B cell (primary cell): Measurements from ENCODE around the gene ADAMTS17. TPM values are rescaled to one million over a fixed set of nuclear protein-coding genes. Genes with fewer than 3 reads are reported as not detected.

Experiments
- ATAC-seq: fragments of 200-7000 bp; cut with Tn5 transposase; one replicate; pipeline ENCODE4 v1.10.0; 2021; ENCODE audit warnings: low read depth, mild to moderate bottlenecking, moderate number of reproducible peaks, moderate library complexity
- CTCF ChIA-PET: fragments of 350-600 bp; sonication (Branson Sonifier 250); formaldehyde crosslinking; loops from one replicate; lab custom pipeline; 2021; ENCODE audit warnings: antibody characterized with exemption, inconsistent platforms; lab: Charles Lee
- POLR2A ChIA-PET: fragments of 350-600 bp; sonication (Branson Sonifier 250); formaldehyde crosslinking; loops from one replicate; lab custom pipeline; 2021; ENCODE audit warnings: antibody characterized with exemption; lab: Charles Lee
- DNase-seq: peaks from one replicate; pipeline ENCODE4 v3.0.0; 2013
- H2AFZ ChIP-seq: 2 replicates; pipeline ENCODE4 v1.6.1; 2012; ENCODE audit warnings: mild to moderate bottlenecking, low read depth, low read length; ENCODE audit not compliant: insufficient read depth, poor library complexity, severe bottlenecking
- H3K27ac ChIP-seq, 2 donors: 1 replicate in 1 of 2; 2 replicates in 1 of 2; pipeline ENCODE4 v1.5.1; 2012 to 2013; ENCODE audit warnings: low read length in 2 of 2, mild to moderate bottlenecking in 2 of 2, moderate library complexity in 1 of 2
- H3K27me3 ChIP-seq, 4 experiments: fragments of 200-600 bp in 1 of 4; sonication (generic) in 1 of 4; replicated peaks in 1 of 4; 1 replicate in 2 of 4; 2 replicates in 2 of 4; pipeline versions ENCODE4 v1.6.1 to v1.7.0; 2013 to 2016; ENCODE audit warnings: low read length in 3 of 4, mild to moderate bottlenecking in 2 of 4, mixed read lengths in 1 of 4, moderate library complexity in 1 of 4; ENCODE audit not compliant: insufficient read depth in 4 of 4, control insufficient read depth in 3 of 4; ENCODE audit errors: control extremely low read depth in 1 of 4
- H3K36me3 ChIP-seq, 2 experiments: replicated peaks in 1 of 2; 1 replicate in 1 of 2; 2 replicates in 1 of 2; pipeline versions ENCODE4 v1.6.1 to v1.7.1; 2013; ENCODE audit warnings: low read length in 1 of 2; ENCODE audit not compliant: insufficient read depth in 2 of 2, control insufficient read depth in 1 of 2; ENCODE audit errors: control extremely low read depth in 1 of 2, extremely low read depth in 1 of 2
- H3K4me1 ChIP-seq, 2 donors: fragments of 200-600 bp in 1 of 2; sonication (generic) in 1 of 2; 1 replicate in 1 of 2; 2 replicates in 1 of 2; pipeline versions ENCODE4 v1.5.1 to v1.6.1; 2013 to 2017; ENCODE audit warnings: low read length in 2 of 2; ENCODE audit not compliant: control insufficient read depth in 2 of 2, insufficient read depth in 2 of 2
- H3K4me2 ChIP-seq: replicated peaks from 2 replicates; pipeline ENCODE3; 2012; ENCODE audit warnings: mild to moderate bottlenecking, low read depth, low read length; ENCODE audit not compliant: poor library complexity, severe bottlenecking
- H3K4me3 ChIP-seq, 5 experiments: fragments of 200-600 bp in 1 of 5; sonication (generic) in 1 of 5; 1 replicate in 3 of 5; 2 replicates in 2 of 5; pipeline versions ENCODE4 v1.5.1 to v1.7.0; 2011 to 2016; ENCODE audit warnings: low read length in 4 of 5, mild to moderate bottlenecking in 4 of 5, low read depth in 2 of 5, control low read depth in 1 of 5, moderate library complexity in 1 of 5; ENCODE audit not compliant: insufficient read depth in 1 of 5; ENCODE audit errors: control extremely low read depth in 1 of 5, extremely low read depth in 1 of 5
- H3K79me2 ChIP-seq: fragments of 200-600 bp; sonication (generic); one replicate; pipeline ENCODE4 v1.6.0; 2016; ENCODE audit warnings: low read length; ENCODE audit not compliant: control insufficient read depth, insufficient read depth
- H3K9ac ChIP-seq: fragments of 200-600 bp; sonication (generic); 2 replicates; pipeline ENCODE4 v1.6.1; 2017; ENCODE audit warnings: mild to moderate bottlenecking, low read length, moderate library complexity
- H3K9me3 ChIP-seq, 3 donors: one replicate each; pipeline versions ENCODE4 v1.6.1 to v1.7.1; 2013; ENCODE audit warnings: low read length in 2 of 3; ENCODE audit not compliant: control insufficient read depth in 2 of 3, insufficient read depth in 1 of 3; ENCODE audit errors: control extremely low read depth in 1 of 3
- H4K20me1 ChIP-seq: 2 replicates; pipeline ENCODE4 v1.6.0; 2012; ENCODE audit warnings: mild to moderate bottlenecking, low read length; ENCODE audit not compliant: insufficient read depth, control insufficient read depth, poor library complexity, severe bottlenecking
- H3K27ac Mint-ChIP-seq: one replicate; pipeline ENCODE4 v1.8.0; 2021; ENCODE audit warnings: mixed read lengths
- H3K27me3 Mint-ChIP-seq: one replicate; pipeline ENCODE4 v1.8.0; 2021; ENCODE audit warnings: mixed read lengths
- H3K4me1 Mint-ChIP-seq: one replicate; pipeline ENCODE4 v1.8.0; 2021; ENCODE audit warnings: mixed read lengths
- H3K4me3 Mint-ChIP-seq: one replicate; pipeline ENCODE4 v1.8.0; 2021; ENCODE audit warnings: mixed read lengths
- H3K9me3 Mint-ChIP-seq: one replicate; pipeline ENCODE4 v1.8.0; 2022; ENCODE audit warnings: mixed read lengths; ENCODE audit not compliant: insufficient read depth
- CTCF ChIP-seq: fragments of 200-600 bp; IDR thresholded peaks from one replicate; pipeline ENCODE4 v1.8.0; 2022; ENCODE audit warnings: antibody characterized with exemption, mild to moderate bottlenecking
- EZH2 ChIP-seq: IDR thresholded peaks from 2 replicates; pipeline ENCODE4 v1.6.1; 2012; ENCODE audit warnings: borderline replicate concordance, low read depth, mild to moderate bottlenecking, moderate library complexity, low read length; ENCODE audit not compliant: insufficient read depth, poor library complexity, severe bottlenecking
- WGBS: methylation state at CpG from one replicate; pipeline ENCODE4 v1.1.5; 2013; ENCODE audit warnings: missing lambda C conversion rate; ENCODE audit not compliant: insufficient coverage; 5-methylcytosine and 5-hydroxymethylcytosine counted together
- intact Hi-C: fragments of 100-400 bp; cut with micrococcal nuclease; formaldehyde crosslinking; loops from one replicate; pipeline ENCODE4 v1.10.0; 2022
- polyA plus RNA-seq: library from polyadenylated mRNA; depleted of rRNA; stranded (reverse); fragments of >200 nt; gene quantifications from 2 replicates; pipeline ENCODE4 v1.2.3, GENCODE V29; 2012
- total RNA-seq, 2 donors: library from RNA; stranded (reverse); fragments of 120-200 nt in 1 of 2; gene quantifications; 1 replicate in 1 of 2; 2 replicates in 1 of 2; pipeline versions ENCODE4 v1.2.3 to v1.2.4, GENCODE V29; 2013 to 2022

ADAMTS17 gene
- total and polyA plus RNA-seq, 2 donors (not counting 1 experiment from before 2014, with no cell fraction given), result 0.10 TPM; not detected in 1

DNA sequence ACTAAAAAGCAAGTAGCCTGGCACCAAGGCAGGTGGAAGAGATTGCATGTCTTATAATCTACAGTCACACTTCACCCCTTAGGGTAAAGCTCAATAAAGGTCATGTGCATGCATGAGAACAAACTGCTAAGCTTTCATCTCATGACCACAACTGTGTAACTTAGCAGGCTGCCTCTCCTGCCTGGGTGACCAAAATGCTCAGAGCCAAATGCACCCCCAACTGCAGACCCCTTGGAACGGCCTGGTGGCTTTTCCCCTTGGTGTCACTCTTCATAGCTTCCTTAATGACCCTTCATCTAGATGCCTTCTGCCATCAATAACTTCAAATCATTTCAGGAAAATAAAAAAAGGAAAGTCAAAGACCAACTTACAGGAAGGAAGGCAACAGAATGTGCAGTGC is 88.1 kb downstream of the ADAMTS17 start:
- intact Hi-C loops, result no loop called here
- peaks cover 4% of the 10 kb centered on the region for H3K9me3 Mint-ChIP-seq
- H3K9me3 ChIP-seq, result peaks cover 0 to 13% (median 0%) of the 10 kb centered on the region in 3 donors
- H2AFZ ChIP-seq, result no peak overlapping the region
- ChIA-PET POLR2A (no interaction called here), CTCF (no interaction called here)
- H3K27ac Mint-ChIP-seq, result no peak overlapping the region
- H3K4me2 ChIP-seq, result no peak overlapping the region
- TF ChIP-seq EZH2, result no peak
- TF ChIP-seq CTCF, result no peak
- no peak for ATAC-seq
- no peaks in the 10 kb centered on the region for H3K27me3 Mint-ChIP-seq
- WGBS, result 33% methylated on average over 1 of the region's 1 CpG
- no peak overlapping the region for H3K9ac ChIP-seq
- H3K4me1 Mint-ChIP-seq, result no peaks in the 10 kb centered on the region
- no peaks in the 10 kb centered on the region for H3K36me3 ChIP-seq
- H3K79me2 ChIP-seq, result no peaks in the 10 kb centered on the region
- no peak overlapping the region for H3K4me3 Mint-ChIP-seq
- no peak for DNase-seq
- H4K20me1 ChIP-seq, result no peaks in the 10 kb centered on the region
- no peaks in the 10 kb centered on the region for H3K4me1 ChIP-seq
- no peak overlapping the region for H3K27ac ChIP-seq
- H3K27me3 ChIP-seq, result no peaks in the 10 kb centered on the region
- no peak overlapping the region for H3K4me3 ChIP-seq

DNA sequence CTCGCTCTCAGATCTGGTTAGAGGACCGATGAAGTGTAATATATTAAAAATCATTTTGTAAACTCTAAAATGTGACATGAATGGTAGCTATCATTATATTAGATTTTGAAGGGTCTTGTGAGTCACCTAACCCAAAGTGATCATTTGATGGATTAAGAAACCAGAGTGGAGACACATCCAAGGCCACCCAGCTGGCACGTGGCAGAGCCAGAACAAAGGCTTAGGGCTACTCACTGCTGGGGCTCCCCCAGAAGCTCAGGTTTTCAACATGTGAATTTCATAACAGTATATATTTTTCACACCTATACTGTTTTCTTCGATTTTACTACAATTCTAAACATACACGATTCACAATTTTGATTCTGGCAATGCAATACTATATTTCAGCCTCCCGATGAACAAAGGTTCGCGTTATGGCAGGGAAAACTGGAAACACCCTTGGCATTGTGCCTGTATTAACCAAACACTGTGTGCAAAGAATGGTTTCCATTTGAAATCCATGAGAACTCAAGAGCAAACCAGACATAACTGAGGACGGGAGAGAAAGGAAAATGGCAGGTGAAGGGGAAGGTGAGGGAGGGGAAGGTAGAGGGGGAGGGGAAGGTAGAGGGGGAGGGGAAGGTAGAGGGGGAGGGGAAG is 88.9 kb downstream of the ADAMTS17 start:
- Mint-ChIP-seq H3K27ac (no peak overlapping the region), H3K9me3 (peaks cover 3% of the 10 kb centered on the region), H3K27me3 (no peaks in the 10 kb centered on the region), H3K4me3 (no peak overlapping the region), H3K4me1 (no peaks in the 10 kb centered on the region)
- DNase-seq (no peak), ATAC-seq (no peak)
- Histone ChIP-seq H4K20me1 (no peaks in the 10 kb centered on the region), H3K27ac (no peak overlapping the region), H3K79me2 (no peaks in the 10 kb centered on the region), H3K36me3 (no peaks in the 10 kb centered on the region), H3K4me3 (no peak overlapping the region), H3K9me3 (peaks cover 0 to 15% (median 0%) of the 10 kb centered on the region in 3 donors), H3K27me3 (no peaks in the 10 kb centered on the region), H3K4me1 (no peaks in the 10 kb centered on the region), H3K4me2 (no peak overlapping the region), H2AFZ (no peak overlapping the region), H3K9ac (no peak overlapping the region)
- TF ChIP-seq EZH2, result no peak
- no peak for TF ChIP-seq CTCF
- 80% methylated on average over 6 of the region's 9 CpGs for WGBS
- POLR2A ChIA-PET, result no interaction called here
- CTCF ChIA-PET, result no interaction called here
- intact Hi-C loops, result no loop called here
